Suprapubic skin (tissue), 4 donors: Measurements from ENCODE around the gene CHN2.

Source experiments
- EP300 ChIP-seq: sonication (generic); formaldehyde crosslinking; IDR thresholded peaks from one replicate; pipeline ENCODE4 v1.6.1; 2017; ENCODE audit warnings: antibody characterized with exemption
- POLR2A ChIP-seq, 2 donors: fragments of 450-650 bp; IDR thresholded peaks; one replicate each; pipeline ENCODE4 v1.6.1; 2017; ENCODE audit warnings: antibody characterized with exemption in 2 of 2, mild to moderate bottlenecking in 2 of 2, moderate library complexity in 2 of 2
- POLR2AphosphoS5 ChIP-seq, 3 donors: sonication (generic); formaldehyde crosslinking; IDR thresholded peaks; one replicate each; pipeline ENCODE4 v1.6.1; 2017; ENCODE audit warnings: antibody characterized with exemption in 3 of 3
- TF ChIP-seq, protein P1 (sequence below), 2 donors: fragments of 200-600 bp in 1 of 2; fragments of 450-650 bp in 1 of 2; sonication (generic) in 1 of 2; IDR thresholded peaks; one replicate each; pipeline ENCODE4 v1.5.1; 2016 to 2019; ENCODE audit warnings: antibody characterized with exemption in 2 of 2, mild to moderate bottlenecking in 1 of 2, moderate library complexity in 1 of 2

DNA sequence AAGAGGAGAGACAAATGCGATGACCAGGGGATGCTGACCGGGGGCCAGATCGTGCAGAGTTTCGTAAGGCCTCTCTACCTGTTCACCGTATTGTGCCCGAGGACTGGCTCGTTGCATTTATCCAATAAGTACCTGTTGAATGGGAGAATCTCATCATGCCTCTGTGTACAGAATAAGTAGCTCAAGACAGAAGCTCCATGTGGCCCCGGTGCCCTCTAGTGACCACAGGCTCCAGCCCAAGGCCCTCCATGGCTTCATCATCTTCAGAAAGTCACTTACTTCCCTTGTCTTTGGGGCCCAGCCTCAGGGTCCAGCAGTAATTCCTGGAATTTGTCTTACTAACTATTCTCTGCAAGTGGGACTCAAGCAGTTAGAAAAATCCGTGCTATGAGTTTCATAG is 151.0 kb downstream of the CHN2 start:
- TF ChIP-seq, protein P1, sequence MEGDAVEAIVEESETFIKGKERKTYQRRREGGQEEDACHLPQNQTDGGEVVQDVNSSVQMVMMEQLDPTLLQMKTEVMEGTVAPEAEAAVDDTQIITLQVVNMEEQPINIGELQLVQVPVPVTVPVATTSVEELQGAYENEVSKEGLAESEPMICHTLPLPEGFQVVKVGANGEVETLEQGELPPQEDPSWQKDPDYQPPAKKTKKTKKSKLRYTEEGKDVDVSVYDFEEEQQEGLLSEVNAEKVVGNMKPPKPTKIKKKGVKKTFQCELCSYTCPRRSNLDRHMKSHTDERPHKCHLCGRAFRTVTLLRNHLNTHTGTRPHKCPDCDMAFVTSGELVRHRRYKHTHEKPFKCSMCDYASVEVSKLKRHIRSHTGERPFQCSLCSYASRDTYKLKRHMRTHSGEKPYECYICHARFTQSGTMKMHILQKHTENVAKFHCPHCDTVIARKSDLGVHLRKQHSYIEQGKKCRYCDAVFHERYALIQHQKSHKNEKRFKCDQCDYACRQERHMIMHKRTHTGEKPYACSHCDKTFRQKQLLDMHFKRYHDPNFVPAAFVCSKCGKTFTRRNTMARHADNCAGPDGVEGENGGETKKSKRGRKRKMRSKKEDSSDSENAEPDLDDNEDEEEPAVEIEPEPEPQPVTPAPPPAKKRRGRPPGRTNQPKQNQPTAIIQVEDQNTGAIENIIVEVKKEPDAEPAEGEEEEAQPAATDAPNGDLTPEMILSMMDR (IDR thresholded peaks at IDR 0.05), result peak in 1 of 2 donors; percentile 28
- TF ChIP-seq POLR2AphosphoS5 (IDR thresholded peaks at IDR 0.05), result no peak
- TF ChIP-seq EP300, result no peak
- no peak for TF ChIP-seq POLR2A (IDR thresholded peaks at IDR 0.05)
